DND-41 (cell line): Measurements from ENCODE around the gene CKMT1B.
"Not testable (repeated sequence)": the region's sequence is repeated elsewhere in the genome, so short reads cannot be mapped to it uniquely, and the experiment has no call there.

Experiments used
- ATAC-seq: fragments of 200-7000 bp; cut with Tn5 transposase; 3 replicates; pipeline ENCODE4 v1.9.1; 2021; ENCODE audit warnings: low read depth; ENCODE audit not compliant: insufficient read depth
- DNase-seq: peaks from one replicate; pipeline ENCODE4 v3.0.0-alpha.2; 2020
- H2AFZ ChIP-seq: 2 replicates; pipeline ENCODE4 v1.6.0; 2012; ENCODE audit warnings: low read depth, low read length
- H3K27ac ChIP-seq: 2 replicates; pipeline ENCODE4 v1.5.1; 2012; ENCODE audit warnings: low read length, inconsistent platforms
- H3K27me3 ChIP-seq: fragments of 200-600 bp; sonication (generic); 2 replicates; pipeline ENCODE4 v1.6.0; 2012; ENCODE audit warnings: low read length, mild to moderate bottlenecking, inconsistent platforms; ENCODE audit not compliant: insufficient read depth, poor library complexity
- H3K36me3 ChIP-seq: 2 replicates; pipeline ENCODE4 v1.5.1; 2012; ENCODE audit warnings: low read length, inconsistent platforms; ENCODE audit not compliant: insufficient read depth
- H3K4me1 ChIP-seq: 2 replicates; pipeline ENCODE4 v1.5.1; 2012; ENCODE audit warnings: mild to moderate bottlenecking, low read length; ENCODE audit not compliant: insufficient read depth
- H3K4me2 ChIP-seq: 2 replicates; pipeline ENCODE4 v1.6.0; 2012; ENCODE audit warnings: mild to moderate bottlenecking, moderate library complexity, low read length, inconsistent platforms; ENCODE audit not compliant: insufficient read depth
- H3K4me3 ChIP-seq, 2 experiments: fragments of 200-600 bp in 1 of 2; shearing (Covaris generic) in 1 of 2; 2 replicates each; pipeline ENCODE4 v1.5.1; 2012 to 2016; ENCODE audit warnings: inconsistent platforms in 2 of 2, low read length in 2 of 2, mild to moderate bottlenecking in 2 of 2, low read depth in 1 of 2, moderate library complexity in 1 of 2
- H3K79me2 ChIP-seq: 2 replicates; pipeline ENCODE4 v1.6.0; 2012; ENCODE audit warnings: low read length, inconsistent platforms; ENCODE audit not compliant: insufficient read depth
- H3K9ac ChIP-seq: 2 replicates; pipeline ENCODE4 v1.6.0; 2012; ENCODE audit warnings: low read depth, mild to moderate bottlenecking, inconsistent platforms, low read length, moderate library complexity
- H3K9me3 ChIP-seq: 2 replicates; pipeline ENCODE4 v1.5.1; 2012; ENCODE audit warnings: low read length, moderate library complexity, mild to moderate bottlenecking, inconsistent platforms; ENCODE audit not compliant: insufficient read depth, severe bottlenecking
- H4K20me1 ChIP-seq: 2 replicates; pipeline ENCODE4 v1.6.0; 2012; ENCODE audit warnings: low read length; ENCODE audit not compliant: insufficient read depth
- EZH2 ChIP-seq: IDR thresholded peaks from 3 replicates; pipeline ENCODE4 v1.6.1; 2012; ENCODE audit warnings: borderline replicate concordance, low read depth, mild to moderate bottlenecking, moderate library complexity, low read length, inconsistent platforms; ENCODE audit not compliant: severe bottlenecking
- TF ChIP-seq, protein P1 (sequence below): IDR thresholded peaks from 2 replicates; pipeline ENCODE4 v1.5.1; 2012; ENCODE audit warnings: borderline replicate concordance, low read length, moderate library complexity, mild to moderate bottlenecking; ENCODE audit not compliant: poor library complexity, severe bottlenecking; ENCODE audit errors: extremely low read depth

Gene CKMT1B

DNA sequence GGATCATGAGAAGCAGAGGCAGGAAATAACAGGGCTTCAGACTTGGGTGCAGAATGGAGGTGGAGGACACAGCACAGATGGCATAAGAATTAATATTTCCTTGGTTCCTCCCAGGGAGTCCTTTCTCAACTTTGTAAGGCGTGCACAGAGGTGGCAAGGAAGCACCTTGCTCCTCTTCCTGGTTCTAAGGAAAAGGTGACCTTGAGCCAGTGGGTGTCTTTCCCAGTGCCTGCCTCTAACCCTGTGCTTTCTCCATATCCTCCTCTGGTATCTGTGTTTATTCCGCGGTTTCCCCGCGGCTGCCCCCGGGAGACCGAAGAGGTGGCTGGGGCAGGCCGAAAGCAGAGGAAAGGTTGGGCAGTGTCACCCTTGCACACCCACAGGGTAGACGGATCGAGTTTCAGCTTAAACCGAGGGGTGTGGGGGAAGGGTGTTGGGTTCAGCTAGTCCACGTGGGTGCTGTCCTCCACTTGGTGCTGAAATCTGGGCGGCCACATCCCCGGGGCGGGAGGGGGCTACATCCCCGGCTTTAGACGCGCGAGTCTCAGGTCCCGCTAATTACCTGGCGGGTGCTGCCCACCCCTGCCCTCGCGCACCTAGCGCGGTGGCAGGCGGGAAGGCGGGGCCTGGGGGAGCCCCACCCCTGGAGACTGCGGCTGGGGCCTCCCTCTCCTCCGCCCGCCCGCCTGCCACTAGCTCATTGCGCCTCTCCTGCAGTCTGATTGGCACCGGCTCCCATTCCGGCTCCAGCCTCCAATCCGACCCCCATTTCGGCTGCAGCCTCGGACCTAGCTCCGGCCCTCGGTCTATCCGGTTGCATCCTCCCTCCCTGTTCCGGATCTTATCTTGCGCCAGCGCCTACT is at the start of gene CKMT1B:
TSS of gene CKMT1B (plus strand) at position 700 of the 863 bp plus-strand sequence. CDS start 192 bp downstream, outside the sequence.
- not testable (repeated sequence) for H3K9ac ChIP-seq, ATAC-seq, H3K79me2 ChIP-seq

DNA sequence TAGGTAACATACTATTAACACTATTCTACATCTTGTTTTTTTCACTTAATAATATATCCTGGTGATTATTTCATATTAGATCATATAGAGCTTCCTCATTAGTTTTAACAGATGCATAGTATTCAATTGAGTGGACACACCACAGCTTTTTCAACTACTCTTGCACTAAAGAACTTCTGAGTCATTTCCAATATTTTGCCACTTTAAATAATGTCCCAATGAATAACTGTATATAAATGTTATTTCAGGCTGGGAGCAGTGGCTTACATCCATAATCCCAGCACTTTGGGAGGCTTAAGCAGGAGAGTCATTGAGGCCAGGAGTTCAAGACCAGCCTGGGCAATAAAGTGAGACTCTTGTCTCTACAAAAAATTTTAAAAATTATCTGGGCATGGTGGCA is 49.6 kb upstream of the CKMT1B start:
- Histone ChIP-seq H3K27me3 (no peaks in the 10 kb centered on the region), H3K36me3 (no peaks in the 10 kb centered on the region), H3K4me3 (no peak overlapping the region), H3K79me2 (no peaks in the 10 kb centered on the region), H3K9me3 (no peaks in the 10 kb centered on the region), H3K27ac (no peak overlapping the region), H2AFZ (no peak overlapping the region), H3K9ac (no peak overlapping the region), H3K4me2 (no peak overlapping the region), H3K4me1 (0 out of 2 replicates have a peak, but pooled peaks cover 2% of the 10 kb centered on the region), H4K20me1 (no peaks in the 10 kb centered on the region)
- ATAC-seq (no peak), DNase-seq (no peak)
- TF ChIP-seq EZH2, result no peak
- TF ChIP-seq, protein P1, sequence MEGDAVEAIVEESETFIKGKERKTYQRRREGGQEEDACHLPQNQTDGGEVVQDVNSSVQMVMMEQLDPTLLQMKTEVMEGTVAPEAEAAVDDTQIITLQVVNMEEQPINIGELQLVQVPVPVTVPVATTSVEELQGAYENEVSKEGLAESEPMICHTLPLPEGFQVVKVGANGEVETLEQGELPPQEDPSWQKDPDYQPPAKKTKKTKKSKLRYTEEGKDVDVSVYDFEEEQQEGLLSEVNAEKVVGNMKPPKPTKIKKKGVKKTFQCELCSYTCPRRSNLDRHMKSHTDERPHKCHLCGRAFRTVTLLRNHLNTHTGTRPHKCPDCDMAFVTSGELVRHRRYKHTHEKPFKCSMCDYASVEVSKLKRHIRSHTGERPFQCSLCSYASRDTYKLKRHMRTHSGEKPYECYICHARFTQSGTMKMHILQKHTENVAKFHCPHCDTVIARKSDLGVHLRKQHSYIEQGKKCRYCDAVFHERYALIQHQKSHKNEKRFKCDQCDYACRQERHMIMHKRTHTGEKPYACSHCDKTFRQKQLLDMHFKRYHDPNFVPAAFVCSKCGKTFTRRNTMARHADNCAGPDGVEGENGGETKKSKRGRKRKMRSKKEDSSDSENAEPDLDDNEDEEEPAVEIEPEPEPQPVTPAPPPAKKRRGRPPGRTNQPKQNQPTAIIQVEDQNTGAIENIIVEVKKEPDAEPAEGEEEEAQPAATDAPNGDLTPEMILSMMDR, result no peak

More for the DNA sequence above, at the start of gene CKMT1B:
- H3K4me3 ChIP-seq, H3K4me2 ChIP-seq, H3K27me3 ChIP-seq, H2AFZ ChIP-seq, H3K9me3 ChIP-seq, H3K4me1 ChIP-seq, H3K27ac ChIP-seq, DNase-seq, H4K20me1 ChIP-seq, H3K36me3 ChIP-seq: not testable (repeated sequence)

- 0 out of 2 replicates have a peak, but pooled peaks cover 2% of the 10 kb centered on the region for H3K4me1 ChIP-seq
- H3K9me3 ChIP-seq, result no peaks in the 10 kb centered on the region
- DNase-seq (no peak), ATAC-seq (no peak)
- H2AFZ ChIP-seq, result no peak overlapping the region
- no peaks in the 10 kb centered on the region for H4K20me1 ChIP-seq
- H3K4me3 ChIP-seq, result no peak overlapping the region
- no peak for TF ChIP-seq EZH2
- TF ChIP-seq, protein P1, result no peak
- H3K27me3 ChIP-seq, result no peaks in the 10 kb centered on the region
- H3K27ac ChIP-seq, result no peak overlapping the region
- H3K79me2 ChIP-seq, result no peaks in the 10 kb centered on the region
- H3K36me3 ChIP-seq, result no peaks in the 10 kb centered on the region
- H3K4me2 ChIP-seq, result no peak overlapping the region
- H3K9ac ChIP-seq, result no peak overlapping the region
Observed at GRCh38 chr15:43545426-43545825, 48.4 kb upstream of the CKMT1B start.

DNA sequence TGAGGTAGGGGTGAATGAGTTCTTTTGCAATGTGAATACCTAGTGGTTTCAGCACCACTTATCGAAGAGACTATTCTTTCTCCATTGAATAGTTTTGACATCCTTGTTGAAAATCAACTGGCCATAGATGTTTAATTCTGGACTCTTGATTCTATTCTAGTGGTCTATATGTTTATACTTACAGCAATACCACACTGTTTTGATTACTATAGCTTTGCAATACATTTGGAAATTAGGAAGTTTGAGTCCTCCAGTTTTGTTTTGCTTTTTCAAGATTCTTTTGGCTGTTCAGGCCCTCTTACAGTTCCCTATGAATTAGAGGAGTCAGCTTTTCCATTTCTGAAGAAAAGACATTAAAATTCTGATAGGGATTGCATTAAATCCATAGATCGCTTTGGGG is 46.3 kb upstream of the CKMT1B start:
- H3K27me3 ChIP-seq, result no peaks in the 10 kb centered on the region
- no peak overlapping the region for H3K4me2 ChIP-seq
- no peaks in the 10 kb centered on the region for H3K79me2 ChIP-seq
- H2AFZ ChIP-seq, result no peak overlapping the region
- H3K9me3 ChIP-seq, result no peaks in the 10 kb centered on the region
- no peak for ATAC-seq
- H4K20me1 ChIP-seq, result no peaks in the 10 kb centered on the region
- no peak overlapping the region for H3K27ac ChIP-seq
- no peak for TF ChIP-seq EZH2
- TF ChIP-seq, protein P1, result no peak
- no peaks in the 10 kb centered on the region for H3K4me1 ChIP-seq
- H3K4me3 ChIP-seq, result no peak overlapping the region
- no peaks in the 10 kb centered on the region for H3K36me3 ChIP-seq
- no peak overlapping the region for H3K9ac ChIP-seq
- no peak for DNase-seq
